Osteoblast (primary cell): ENCODE measurements around the gene SCUBE1. TPM values are rescaled to one million over a fixed set of nuclear protein-coding genes. Genes with fewer than 3 reads are reported as not detected.

Source experiments
- DNase-seq: peaks from one replicate; pipeline ENCODE4 v3.0.0; 2011; ENCODE audit warnings: low spot score, mixed read lengths; ENCODE audit not compliant: insufficient read length; ENCODE audit errors: missing footprints
- H2AFZ ChIP-seq: 2 replicates; pipeline ENCODE4 v1.6.0; 2011; ENCODE audit warnings: mild to moderate bottlenecking, low read length
- H3K27ac ChIP-seq: 2 replicates; pipeline ENCODE4 v1.5.1; 2011; ENCODE audit warnings: mild to moderate bottlenecking, low read depth, low read length, moderate library complexity
- H3K27me3 ChIP-seq: 2 replicates; pipeline ENCODE4 v1.6.0; 2012; ENCODE audit warnings: mild to moderate bottlenecking, control low read depth, inconsistent platforms, low read length, moderate library complexity; ENCODE audit not compliant: insufficient read depth
- H3K36me3 ChIP-seq: 2 replicates; pipeline ENCODE4 v1.5.1; 2011; ENCODE audit warnings: mild to moderate bottlenecking, low read length, control low read depth, moderate library complexity; ENCODE audit not compliant: insufficient read depth
- H3K4me1 ChIP-seq: 2 replicates; pipeline ENCODE4 v1.5.1; 2011; ENCODE audit warnings: mild to moderate bottlenecking, low read length, control low read depth, moderate library complexity; ENCODE audit not compliant: insufficient read depth
- H3K4me2 ChIP-seq: 2 replicates; pipeline ENCODE4 v1.6.0; 2011; ENCODE audit warnings: mild to moderate bottlenecking, low read length; ENCODE audit not compliant: insufficient read depth
- H3K4me3 ChIP-seq: fragments of 200-600 bp; sonication (generic); 3 replicates; pipeline ENCODE4 v1.5.1; 2012; ENCODE audit warnings: mild to moderate bottlenecking, low read length, inconsistent platforms; ENCODE audit not compliant: insufficient read depth
- H3K79me2 ChIP-seq: 2 replicates; pipeline ENCODE4 v1.6.0; 2012; ENCODE audit warnings: mild to moderate bottlenecking, low read length, control low read depth, inconsistent platforms; ENCODE audit not compliant: insufficient read depth
- H3K9me3 ChIP-seq: 2 replicates; pipeline ENCODE4 v1.5.1; 2011; ENCODE audit warnings: low read depth, low read length, control low read depth
- H4K20me1 ChIP-seq: 2 replicates; pipeline ENCODE4 v1.6.0; 2012; ENCODE audit warnings: mild to moderate bottlenecking, low read length, control low read depth; ENCODE audit not compliant: insufficient read depth
- CTCF ChIP-seq: IDR thresholded peaks from 2 replicates; pipeline ENCODE4 v1.5.1; 2011; ENCODE audit warnings: mild to moderate bottlenecking, low read depth, low read length, moderate library complexity; ENCODE audit errors: extremely low read depth
- total RNA-seq: library from RNA; depleted of rRNA; stranded (reverse); fragments of >200 nt; gene quantifications from 2 replicates; pipeline ENCODE4 v1.2.3, GENCODE V29; 2012

Gene SCUBE1
- total RNA-seq, 1 donor, result 2.2 TPM

- H3K27ac ChIP-seq, result no peak overlapping the region
- peaks cover 10% of the 10 kb centered on the region for H3K4me1 ChIP-seq
- no peak overlapping the region for H3K4me2 ChIP-seq
- no peaks in the 10 kb centered on the region for H3K79me2 ChIP-seq
- no peaks in the 10 kb centered on the region for H3K36me3 ChIP-seq
- no peaks in the 10 kb centered on the region for H3K9me3 ChIP-seq
- no peak for DNase-seq
- H4K20me1 ChIP-seq, result no peaks in the 10 kb centered on the region
- TF ChIP-seq CTCF, result no peak
- no peak overlapping the region for H2AFZ ChIP-seq
- peaks cover 17% of the 10 kb centered on the region for H3K27me3 ChIP-seq
- no peak overlapping the region for H3K4me3 ChIP-seq
Measured at GRCh38 chr22:43308836-43309235, 34.3 kb downstream of the SCUBE1 start.

- H3K27ac ChIP-seq, result no peak overlapping the region
- no peak for DNase-seq
- peaks cover 17% of the 10 kb centered on the region for H3K27me3 ChIP-seq
- H3K36me3 ChIP-seq, result no peaks in the 10 kb centered on the region
- H3K4me2 ChIP-seq, result no peak overlapping the region
- no peak overlapping the region for H3K4me3 ChIP-seq
- H3K4me1 ChIP-seq, result peaks cover 4% of the 10 kb centered on the region
- TF ChIP-seq CTCF, result no peak
- no peak overlapping the region for H2AFZ ChIP-seq
- no peaks in the 10 kb centered on the region for H3K79me2 ChIP-seq
- no peaks in the 10 kb centered on the region for H3K9me3 ChIP-seq
- no peaks in the 10 kb centered on the region for H4K20me1 ChIP-seq
Measured at GRCh38 chr22:43308060-43308830, 34.9 kb downstream of the SCUBE1 start.

GRCh38 chr22:43305806-43306205 lies 37.4 kb downstream of the SCUBE1 start:
- no peaks in the 10 kb centered on the region for H4K20me1 ChIP-seq
- H3K4me3 ChIP-seq, result no peak overlapping the region
- H2AFZ ChIP-seq, result no peak overlapping the region
- no peak overlapping the region for H3K27ac ChIP-seq
- H3K4me1 ChIP-seq, result peaks cover 3% of the 10 kb centered on the region
- H3K36me3 ChIP-seq, result no peaks in the 10 kb centered on the region
- H3K9me3 ChIP-seq, result no peaks in the 10 kb centered on the region
- TF ChIP-seq CTCF, result no peak
- H3K79me2 ChIP-seq, result no peaks in the 10 kb centered on the region
- no peak overlapping the region for H3K4me2 ChIP-seq
- peaks cover 20% of the 10 kb centered on the region for H3K27me3 ChIP-seq
- DNase-seq, result no peak

- Histone ChIP-seq H3K4me3 (no peak overlapping the region), H3K4me2 (no peak overlapping the region), H3K27me3 (peaks cover 18% of the 10 kb centered on the region), H2AFZ (no peak overlapping the region), H3K79me2 (no peaks in the 10 kb centered on the region), H3K36me3 (no peaks in the 10 kb centered on the region), H3K27ac (no peak overlapping the region), H4K20me1 (no peaks in the 10 kb centered on the region), H3K9me3 (no peaks in the 10 kb centered on the region), H3K4me1 (peaks cover 3% of the 10 kb centered on the region)
- no peak for DNase-seq
- TF ChIP-seq CTCF, result no peak
Measured at GRCh38 chr22:43304831-43305590, 38.2 kb downstream of the SCUBE1 start.
